H1 (cell line): Measurements from ENCODE around the gene IL1RAPL1. TPM values are rescaled to one million over a fixed set of nuclear protein-coding genes. Genes with fewer than 3 reads are reported as not detected.

Source experiments
- CTCF ChIA-PET: fragments of 300-600 bp; sonication (Branson Sonifier 250); formaldehyde crosslinking; loops from one replicate; lab custom pipeline; 2021; ENCODE audit not compliant: partially characterized antibody; lab: Charles Lee
- POLR2A ChIA-PET: fragments of 300-600 bp; sonication (Branson Sonifier 250); formaldehyde crosslinking; loops from one replicate; lab custom pipeline; 2021; ENCODE audit warnings: inconsistent platforms; ENCODE audit not compliant: partially characterized antibody; lab: Charles Lee
- DNase-seq, 2 experiments: peaks; one replicate each; pipeline versions ENCODE4 v3.0.0 to v3.0.0-alpha.2; 2010 to 2022; ENCODE audit warnings: low spot score in 2 of 2, low read depth in 1 of 2, mixed read lengths in 1 of 2
- FAIRE-seq: peaks from 2 replicates; lab custom pipeline; 2011; peaks lifted over from hg19 to GRCh38; lab: Jason Lieb, UNC
- H2AFZ ChIP-seq: 2 replicates; pipeline ENCODE4 v1.8.1; 2012; ENCODE audit warnings: low read length, inconsistent platforms
- H2AK5ac ChIP-seq: 2 replicates; pipeline ENCODE4 v1.6.1; 2013; ENCODE audit warnings: low read depth, low read length
- H2BK120ac ChIP-seq: replicated peaks from 2 replicates; pipeline ENCODE3; 2013; ENCODE audit warnings: low read depth, low read length, inconsistent platforms
- H2BK12ac ChIP-seq: 2 replicates; pipeline ENCODE4 v1.6.1; 2013; ENCODE audit warnings: low read depth, low read length
- H2BK15ac ChIP-seq: 2 replicates; pipeline ENCODE4 v1.6.1; 2013; ENCODE audit warnings: low read length
- H2BK20ac ChIP-seq: 2 replicates; pipeline ENCODE4 v1.6.1; 2013; ENCODE audit warnings: low read length
- H2BK5ac ChIP-seq: 2 replicates; pipeline ENCODE4 v1.6.1; 2013; ENCODE audit warnings: low read depth, low read length
- H3K14ac ChIP-seq: 2 replicates; pipeline ENCODE4 v1.6.1; 2013; ENCODE audit warnings: inconsistent platforms; ENCODE audit not compliant: insufficient read length
- H3K18ac ChIP-seq: 2 replicates; pipeline ENCODE4 v1.6.1; 2013; ENCODE audit warnings: low read length; ENCODE audit errors: extremely low read depth
- H3K23ac ChIP-seq: 2 replicates; pipeline ENCODE4 v1.6.1; 2013; ENCODE audit warnings: inconsistent platforms; ENCODE audit not compliant: insufficient read length
- H3K23me2 ChIP-seq: 2 replicates; pipeline ENCODE4 v1.6.1; 2013; ENCODE audit warnings: low read depth, low read length
- H3K27ac ChIP-seq: 2 replicates; pipeline ENCODE4 v1.6.1; 2011; ENCODE audit warnings: low read depth, low read length, inconsistent platforms
- H3K27me3 ChIP-seq, 4 experiments: replicated peaks in 1 of 4; 1 replicate in 1 of 4; 2 replicates in 3 of 4; pipeline versions ENCODE4 v1.6.1 to v1.8.1; 2011 to 2013; ENCODE audit warnings: low read length in 3 of 4, mild to moderate bottlenecking in 3 of 4, inconsistent platforms in 2 of 4, mixed read lengths in 2 of 4, moderate library complexity in 1 of 4; ENCODE audit not compliant: control insufficient read depth in 3 of 4, insufficient read depth in 3 of 4; ENCODE audit errors: extremely low read depth in 1 of 4
- H3K36me3 ChIP-seq, 4 experiments: 2 replicates each; pipeline versions ENCODE4 v1.6.1 to v1.8.1; 2011 to 2013; ENCODE audit warnings: mild to moderate bottlenecking in 4 of 4, low read length in 3 of 4, moderate library complexity in 2 of 4, control low read depth in 1 of 4, inconsistent platforms in 1 of 4; ENCODE audit not compliant: insufficient read depth in 4 of 4, control insufficient read depth in 2 of 4
- H3K4ac ChIP-seq: replicated peaks from 2 replicates; pipeline ENCODE3; 2013; ENCODE audit warnings: low read length, low read depth, mixed read lengths, inconsistent platforms; ENCODE audit not compliant: insufficient read length
- H3K4me1 ChIP-seq, 4 experiments: replicated peaks in 1 of 4; 1 replicate in 1 of 4; 2 replicates in 3 of 4; pipeline versions ENCODE4 v1.6.1 to v1.8.1; 2011 to 2013; ENCODE audit warnings: low read length in 3 of 4, inconsistent platforms in 2 of 4, mixed read lengths in 1 of 4; ENCODE audit not compliant: insufficient read depth in 4 of 4, control insufficient read depth in 3 of 4
- H3K4me2 ChIP-seq, 2 experiments: 2 replicates each; pipeline versions ENCODE4 v1.6.1 to v1.8.1; 2011 to 2013; ENCODE audit warnings: low read depth in 2 of 2, low read length in 2 of 2, control low read depth in 1 of 2, inconsistent platforms in 1 of 2, mild to moderate bottlenecking in 1 of 2; ENCODE audit not compliant: insufficient read depth in 1 of 2
- H3K4me3 ChIP-seq, 4 experiments: fragments of 200-600, 300-600 bp in 1 of 4; sonication (generic), shearing (Covaris generic), sonication (Bioruptor Twin) in 1 of 4; 2 replicates each; pipeline versions ENCODE4 v1.5.1 to v1.8.1; 2011 to 2016; ENCODE audit warnings: low read length in 4 of 4, low read depth in 3 of 4, control low read depth in 2 of 4, inconsistent platforms in 2 of 4, mild to moderate bottlenecking in 2 of 4, mixed read lengths in 1 of 4, moderate library complexity in 1 of 4; ENCODE audit not compliant: insufficient read depth in 2 of 4; ENCODE audit errors: extremely low read depth in 1 of 4
- H3K56ac ChIP-seq: replicated peaks from 2 replicates; pipeline ENCODE3; 2013; ENCODE audit warnings: low read depth, mild to moderate bottlenecking, mixed read lengths, low read length, inconsistent platforms; ENCODE audit not compliant: insufficient read length
- H3K79me1 ChIP-seq: 2 replicates; pipeline ENCODE4 v1.6.1; 2013; ENCODE audit warnings: low read depth, low read length, control low read depth
- H3K79me2 ChIP-seq, 2 experiments: 2 replicates each; pipeline versions ENCODE4 v1.6.1 to v1.8.1; 2012 to 2013; ENCODE audit warnings: low read length in 2 of 2, mild to moderate bottlenecking in 2 of 2, inconsistent platforms in 1 of 2; ENCODE audit not compliant: insufficient read depth in 2 of 2, control insufficient read depth in 1 of 2
- H3K9ac ChIP-seq, 4 experiments: replicated peaks in 1 of 4; 1 replicate in 1 of 4; 2 replicates in 3 of 4; pipeline versions ENCODE4 v1.6.1 to v1.8.1; 2011 to 2013; ENCODE audit warnings: low read depth in 3 of 4, low read length in 3 of 4, control low read depth in 2 of 4, mild to moderate bottlenecking in 2 of 4, moderate library complexity in 2 of 4, inconsistent platforms in 1 of 4; ENCODE audit errors: extremely low read depth in 1 of 4
- H3K9me3 ChIP-seq, 2 experiments: 2 replicates each; pipeline versions ENCODE4 v1.6.1 to v1.8.1; 2012 to 2013; ENCODE audit warnings: mild to moderate bottlenecking in 2 of 2, moderate library complexity in 2 of 2, control low read depth in 1 of 2, inconsistent platforms in 1 of 2, low read depth in 1 of 2, low read length in 1 of 2, mixed read lengths in 1 of 2; ENCODE audit not compliant: insufficient read depth in 2 of 2
- H4K20me1 ChIP-seq, 2 experiments: replicated peaks in 1 of 2; 2 replicates each; pipeline versions ENCODE3 to v1.8.1; 2011 to 2013; ENCODE audit warnings: inconsistent platforms in 2 of 2, low read length in 2 of 2, mild to moderate bottlenecking in 1 of 2; ENCODE audit not compliant: insufficient read depth in 2 of 2, control insufficient read depth in 1 of 2
- H4K5ac ChIP-seq: 2 replicates; pipeline ENCODE4 v1.6.1; 2013; ENCODE audit warnings: low read length, low read depth, mixed read lengths, inconsistent platforms; ENCODE audit not compliant: insufficient read length
- H4K8ac ChIP-seq: 2 replicates; pipeline ENCODE4 v1.8.0; 2013; ENCODE audit warnings: mild to moderate bottlenecking, moderate library complexity, low read length, inconsistent platforms; ENCODE audit not compliant: insufficient read depth; ENCODE audit errors: extremely low read depth
- H4K91ac ChIP-seq: replicated peaks from 2 replicates; pipeline ENCODE3; 2013; ENCODE audit warnings: low read length, mixed read lengths, inconsistent platforms; ENCODE audit not compliant: insufficient read length
- CBX5 ChIP-seq: fragments of 300-800, 300-1000 bp; sonication (generic); IDR thresholded peaks from 2 replicates; pipeline ENCODE4 v1.7.1; 2016; ENCODE audit warnings: antibody characterized with exemption, low read length, low read depth
- CREB1 ChIP-seq: IDR thresholded peaks from 2 replicates; pipeline ENCODE4 v1.6.1; 2012; ENCODE audit warnings: inconsistent platforms
- EP300 ChIP-seq, 2 experiments: IDR thresholded peaks; 1 replicate in 1 of 2; 2 replicates in 1 of 2; pipeline ENCODE4 v1.6.1; 2011 to 2012; ENCODE audit warnings: low read depth in 2 of 2, low read length in 2 of 2, mild to moderate bottlenecking in 2 of 2, borderline replicate concordance in 1 of 2, inconsistent platforms in 1 of 2, moderate library complexity in 1 of 2
- JUN ChIP-seq: IDR thresholded peaks from 2 replicates; pipeline ENCODE4 v1.6.1; 2011; ENCODE audit warnings: low read depth, mild to moderate bottlenecking, improper control_type of control experiment, low read length
- NANOG ChIP-seq: IDR thresholded peaks from 2 replicates; pipeline ENCODE4 v1.6.1; 2011; ENCODE audit warnings: low read length, low read depth, mild to moderate bottlenecking, inconsistent platforms; ENCODE audit not compliant: insufficient read depth, poor library complexity, severe bottlenecking
- POLR2AphosphoS5 ChIP-seq: IDR thresholded peaks from 2 replicates; pipeline ENCODE4 v1.6.1; 2011; ENCODE audit warnings: low read depth, low read length
- POU5F1 ChIP-seq: IDR thresholded peaks from 2 replicates; pipeline ENCODE4 v1.6.1; 2011; ENCODE audit warnings: low read depth, mild to moderate bottlenecking, low read length, moderate library complexity
- RXRA ChIP-seq: IDR thresholded peaks from 2 replicates; pipeline ENCODE4 v1.6.1; 2011; ENCODE audit warnings: low read depth, mild to moderate bottlenecking, low read length, moderate library complexity; ENCODE audit not compliant: insufficient read depth
- ZNF274 ChIP-seq: IDR thresholded peaks from 2 replicates; pipeline ENCODE4 v1.7.0; 2012; ENCODE audit warnings: low read length, borderline replicate concordance; ENCODE audit errors: extremely low read depth
- WGBS, 2 experiments: shearing (Covaris generic) in 1 of 2; methylation state at CpG; one replicate each; pipeline versions ENCODE4 v1.1.6 to v1.1.7; 2013 to 2015; ENCODE audit warnings: low lambda C conversion rate in 2 of 2, mixed read lengths in 2 of 2, inconsistent platforms in 1 of 2, low coverage in 1 of 2, missing lambda C conversion rate in 1 of 2; ENCODE audit not compliant: insufficient replicate concordance in 2 of 2, insufficient coverage in 1 of 2, insufficient read length in 1 of 2; ENCODE audit errors: extremely low coverage in 1 of 2, missing lambda C conversion rate in 1 of 2; 5-methylcytosine and 5-hydroxymethylcytosine counted together
- polyA plus RNA-seq, 7 experiments: library from polyadenylated mRNA; depleted of rRNA in 3 of 7; stranded (reverse) in 5 of 7; unstranded in 2 of 7; fragments of >200 nt in 5 of 7; fragments of 200-250 nt in 2 of 7; gene quantifications; 1 replicate in 5 of 7; 2 replicates in 1 of 7; 4 replicates in 1 of 7; pipeline versions ENCODE4 v1.2.1 to v1.2.3, GENCODE V29; 2011 to 2013; ENCODE audit warnings: missing spikeins in 2 of 7, mixed read lengths in 2 of 7
- total RNA-seq: library from RNA; stranded (reverse); fragmentation: NEBNext Ultra II Directional; extraction: Animal tissue kit (Norgen Biotek cat#: 25700); gene quantifications from 2 replicates; pipeline ENCODE4 v1.2.1, GENCODE V29; 2021
- TF ChIP-seq, protein P1 (sequence below): IDR thresholded peaks from 2 replicates; pipeline ENCODE4 v1.6.1; 2012; ENCODE audit warnings: inconsistent platforms

IL1RAPL1 gene
- total and polyA plus RNA-seq, 2 of the 8 experiments (the other 6 are each of a cell fraction or from before 2014, with no cell fraction given), result 0.11 to 0.35 TPM

DNA sequence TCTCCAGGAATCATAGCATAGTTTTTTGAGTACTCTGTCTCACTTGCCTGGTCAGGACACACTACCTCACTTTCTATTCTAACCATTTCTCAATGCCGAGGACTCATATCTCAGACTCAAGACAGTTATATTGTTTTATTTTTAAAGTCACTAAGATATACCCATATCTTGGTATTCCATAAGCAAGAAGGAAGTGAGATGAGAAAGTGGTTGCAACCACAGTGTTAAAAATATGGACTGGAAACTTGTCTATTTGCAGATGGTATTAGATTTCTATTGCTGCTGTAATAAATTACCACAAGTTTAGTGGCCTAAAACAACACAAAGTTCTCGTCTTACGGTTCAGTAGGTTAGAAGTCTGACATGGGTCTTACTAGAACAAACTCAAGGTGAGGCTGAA lies 1283.4 kb downstream of the IL1RAPL1 start:
- no peaks in the 10 kb centered on the region for H3K9me3 ChIP-seq
- TF ChIP-seq POU5F1 (no peak), CREB1 (no peak), NANOG (no peak), POLR2AphosphoS5 (no peak), EP300 (IDR thresholded peaks at IDR 0.05; ENCODE audit: borderline replicate concordance in 1 of 2, low read depth in 2 of 2, low read length in 2 of 2) (no peak), RXRA (no peak), CBX5 (no peak), JUN (no peak), ZNF274 (no peak)
- TF ChIP-seq, protein P1, sequence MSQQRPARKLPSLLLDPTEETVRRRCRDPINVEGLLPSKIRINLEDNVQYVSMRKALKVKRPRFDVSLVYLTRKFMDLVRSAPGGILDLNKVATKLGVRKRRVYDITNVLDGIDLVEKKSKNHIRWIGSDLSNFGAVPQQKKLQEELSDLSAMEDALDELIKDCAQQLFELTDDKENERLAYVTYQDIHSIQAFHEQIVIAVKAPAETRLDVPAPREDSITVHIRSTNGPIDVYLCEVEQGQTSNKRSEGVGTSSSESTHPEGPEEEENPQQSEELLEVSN, result no peak
- H2BK12ac ChIP-seq, result no peak overlapping the region
- no peak overlapping the region for H2AFZ ChIP-seq
- no peak overlapping the region for H4K8ac ChIP-seq
- WGBS, 2 experiments, result 100% methylated on average over 3 of the region's 3 CpGs; no CpG with 5 or more reads in 1 of the 2 experiments
- no peaks in the 10 kb centered on the region for H3K27me3 ChIP-seq
- CTCF ChIA-PET, result no interaction called here
- H3K56ac ChIP-seq, result no peak overlapping the region
- no peak overlapping the region for H3K14ac ChIP-seq
- POLR2A ChIA-PET, result no interaction called here
- no peak overlapping the region for H2BK5ac ChIP-seq
- H3K36me3 ChIP-seq, result no peaks in the 10 kb centered on the region
- H3K27ac ChIP-seq, result no peak overlapping the region
- no peak overlapping the region for H2BK120ac ChIP-seq
- no peak overlapping the region for H2AK5ac ChIP-seq
- H4K20me1 ChIP-seq, result no peaks in the 10 kb centered on the region
- DNase-seq (no peak), FAIRE-seq (no peak)
- no peaks in the 10 kb centered on the region for H3K79me2 ChIP-seq
- H3K79me1 ChIP-seq, result no peaks in the 10 kb centered on the region
- H3K18ac ChIP-seq, result no peak overlapping the region
- no peak overlapping the region for H3K23ac ChIP-seq
- no peaks in the 10 kb centered on the region for H3K4me1 ChIP-seq
- no peak overlapping the region for H2BK20ac ChIP-seq
- H3K4me2 ChIP-seq, result no peak overlapping the region
- H3K23me2 ChIP-seq, result no peaks in the 10 kb centered on the region
- no peak overlapping the region for H2BK15ac ChIP-seq
- H4K91ac ChIP-seq, result no peak overlapping the region
- no peak overlapping the region for H4K5ac ChIP-seq
- H3K4ac ChIP-seq, result no peak overlapping the region
- no peak overlapping the region for H3K9ac ChIP-seq
- H3K4me3 ChIP-seq, result no peak overlapping the region
